ENCODE data around the gene LTBP3. TPM values are rescaled to one million over a fixed set of nuclear protein-coding genes. Genes with fewer than 3 reads are reported as not detected.

The LTBP3 gene
- total and polyA plus RNA-seq, 2 of the 13 experiments (the other 11 are each of a cell fraction or from before 2014, with no cell fraction given), result 12.2 to 68.1 TPM

- CTCF ChIA-PET (ENCODE audit: low intra/inter-chr PET ratio, low total read pairs), result no interaction called here
- no TSS peak for BruUV-seq (replicated peaks)
- intact Hi-C loops (cut with micrococcal nuclease; ENCODE audit: unreplicated experiment), result no loop called here
- Histone ChIP-seq H3K27ac (ENCODE audit: extremely low read length, insufficient read depth, low read length) (no peak within 1 kb of the TSS), H3K9ac (ENCODE audit: insufficient read depth, low read depth, low read length) (no peak within 1 kb of the TSS), H3K4me3 (replicated peaks in 1 of 3; ENCODE audit: insufficient read depth in 1 of 3, low read depth in 2 of 3, low read length in 3 of 3) (no peak within 1 kb of the TSS), H3K4me2 (ENCODE audit: low read depth, low read length) (no peak within 1 kb of the TSS), H3K27me3 (ENCODE audit: control insufficient read depth in 1 of 2, insufficient read depth in 2 of 2, low read length in 2 of 2) (no peaks in the 10 kb centered on the region), H3K9me3 (ENCODE audit: low read length) (no peaks in the 10 kb centered on the region), H3K36me3 (replicated peaks in 1 of 2; ENCODE audit: control insufficient read depth in 1 of 2, insufficient read depth in 2 of 2, low read length in 2 of 2) (peaks cover 14 to 18% of the 10 kb centered on the region in 2 experiments; a peak in 4 of 5 replicates), H3K79me2 (ENCODE audit: insufficient read depth, low read length) (no peaks in the 10 kb centered on the region), H4K20me1 (ENCODE audit: insufficient read depth, low read length) (0 out of 2 replicates have a peak, but pooled peaks cover 3% of the 10 kb centered on the region), H2AFZ (ENCODE audit: low read length) (no peak within 1 kb of the TSS), H3K4me1 (ENCODE audit: insufficient read depth, low read length) (no peaks in the 10 kb centered on the region)
- ATAC-seq (peak; percentile 12), FAIRE-seq (no peak), DNase-seq (ENCODE audit: low spot score) (no peak)
- TF ChIP-seq ZBTB38 (CRISPR knock-in tag; IDR thresholded peaks at IDR 0.05), result no peak
- peak; percentile 43; the same call in 1 of the 2 replicates for TF ChIP-seq POLR2AphosphoS2 (IDR thresholded peaks at IDR 0.05; ENCODE audit: low read depth, low read length)
- peak; percentile 78 for TF ChIP-seq AGO1 (IDR thresholded peaks at IDR 0.05; ENCODE audit: low read depth, low read length, poor library complexity, severe bottlenecking)
- TF ChIP-seq TOPORS (CRISPR knock-in tag; IDR thresholded peaks at IDR 0.05), result no peak
- TF ChIP-seq AGO2 (optimal IDR thresholded peaks at IDR 0.05; ENCODE audit: low read depth, low read length), result peak; percentile 80
- peak; percentile 51; the same call in 1 of the 2 replicates for TF ChIP-seq RBFOX2 (IDR thresholded peaks at IDR 0.05; ENCODE audit: low read depth, low read length)
- 0 out of 2 replicates have a peak, but pooled peaks have one; percentile 24 for TF ChIP-seq POLR2G (IDR thresholded peaks at IDR 0.05; ENCODE audit: low read depth, low read length)
- TF ChIP-seq ZNF24 (IDR thresholded peaks at IDR 0.05), result peak; percentile 83
- WGBS (ENCODE audit: low lambda C conversion rate), result 63% methylated on average over 11 of the region's 12 CpGs
- in situ Hi-C loops (cut with HindIII; ENCODE audit: extremely low pct_ligation_motif_present, low pct_unique_long_range_greater_than_20kb), result no loop called here
- POLR2A ChIA-PET, result interaction anchor here (0.8 to 1.7 kb wide), 5 partner anchors 8 to 15 kb away, joined by 3 to 7 read pairs (median 4); no protein-coding TSS in a partner anchor
Measured at GRCh38 chr11:65595543-65596281, 37.6 kb upstream of the LTBP3 start, which contains the start of gene KCNK7. Gene KCNK7 (minus strand): TSS chr11:65595800. CDS start chr11:65595772, 28 bp downstream.
